Measurements from ENCODE around the gene NOP14.

DNA sequence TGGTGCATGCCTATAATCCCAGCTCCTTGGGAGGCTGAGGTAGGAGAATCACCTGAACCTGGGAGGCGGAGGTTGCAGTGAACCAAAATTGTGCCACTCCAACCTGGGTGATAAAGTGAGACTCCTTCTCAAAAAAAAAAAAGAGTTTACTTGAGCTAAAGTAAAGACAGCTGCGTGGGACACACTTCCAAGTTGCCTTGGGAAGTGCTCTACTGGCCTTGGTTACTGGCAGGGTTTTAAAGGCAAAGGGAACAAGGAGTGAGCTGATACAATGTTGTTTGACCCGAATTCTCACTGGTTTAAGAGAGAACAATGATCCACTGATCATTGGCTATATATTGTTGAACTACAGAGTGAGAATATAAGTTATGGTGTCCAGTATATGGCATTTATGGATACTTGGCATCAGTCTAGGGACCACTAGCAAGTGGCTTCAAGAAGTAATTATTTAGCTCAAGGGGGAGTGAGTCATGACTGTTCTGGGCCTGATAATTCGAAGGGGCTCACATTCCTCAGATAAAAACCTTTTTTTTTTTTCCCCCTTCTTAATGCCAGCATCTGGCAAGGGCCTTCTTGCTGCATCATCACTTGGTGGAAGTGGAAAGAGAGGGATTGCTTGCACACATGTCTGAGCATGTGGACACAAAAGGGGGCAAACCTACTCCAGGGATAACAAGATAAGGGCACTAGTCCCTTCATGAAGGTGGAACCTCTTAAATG lies 32.5 kb upstream of the NOP14 start:
- TF ChIP-seq, protein P1, sequence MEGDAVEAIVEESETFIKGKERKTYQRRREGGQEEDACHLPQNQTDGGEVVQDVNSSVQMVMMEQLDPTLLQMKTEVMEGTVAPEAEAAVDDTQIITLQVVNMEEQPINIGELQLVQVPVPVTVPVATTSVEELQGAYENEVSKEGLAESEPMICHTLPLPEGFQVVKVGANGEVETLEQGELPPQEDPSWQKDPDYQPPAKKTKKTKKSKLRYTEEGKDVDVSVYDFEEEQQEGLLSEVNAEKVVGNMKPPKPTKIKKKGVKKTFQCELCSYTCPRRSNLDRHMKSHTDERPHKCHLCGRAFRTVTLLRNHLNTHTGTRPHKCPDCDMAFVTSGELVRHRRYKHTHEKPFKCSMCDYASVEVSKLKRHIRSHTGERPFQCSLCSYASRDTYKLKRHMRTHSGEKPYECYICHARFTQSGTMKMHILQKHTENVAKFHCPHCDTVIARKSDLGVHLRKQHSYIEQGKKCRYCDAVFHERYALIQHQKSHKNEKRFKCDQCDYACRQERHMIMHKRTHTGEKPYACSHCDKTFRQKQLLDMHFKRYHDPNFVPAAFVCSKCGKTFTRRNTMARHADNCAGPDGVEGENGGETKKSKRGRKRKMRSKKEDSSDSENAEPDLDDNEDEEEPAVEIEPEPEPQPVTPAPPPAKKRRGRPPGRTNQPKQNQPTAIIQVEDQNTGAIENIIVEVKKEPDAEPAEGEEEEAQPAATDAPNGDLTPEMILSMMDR (IDR thresholded peaks at IDR 0.05), result no peak
- TF ChIP-seq EP300 (IDR thresholded peaks at IDR 0.05; ENCODE audit: low read depth), result no peak
- no peak for TF ChIP-seq POLR2A (IDR thresholded peaks at IDR 0.05)
- no peak for TF ChIP-seq POLR2AphosphoS5 (IDR thresholded peaks at IDR 0.05)

Data from transverse colon (tissue), 4 donors.